Measurements from ENCODE around the gene MEIS1.
A peak's percentile ranks its signal among the peaks of the same experiment; 100 is the strongest.

DNA sequence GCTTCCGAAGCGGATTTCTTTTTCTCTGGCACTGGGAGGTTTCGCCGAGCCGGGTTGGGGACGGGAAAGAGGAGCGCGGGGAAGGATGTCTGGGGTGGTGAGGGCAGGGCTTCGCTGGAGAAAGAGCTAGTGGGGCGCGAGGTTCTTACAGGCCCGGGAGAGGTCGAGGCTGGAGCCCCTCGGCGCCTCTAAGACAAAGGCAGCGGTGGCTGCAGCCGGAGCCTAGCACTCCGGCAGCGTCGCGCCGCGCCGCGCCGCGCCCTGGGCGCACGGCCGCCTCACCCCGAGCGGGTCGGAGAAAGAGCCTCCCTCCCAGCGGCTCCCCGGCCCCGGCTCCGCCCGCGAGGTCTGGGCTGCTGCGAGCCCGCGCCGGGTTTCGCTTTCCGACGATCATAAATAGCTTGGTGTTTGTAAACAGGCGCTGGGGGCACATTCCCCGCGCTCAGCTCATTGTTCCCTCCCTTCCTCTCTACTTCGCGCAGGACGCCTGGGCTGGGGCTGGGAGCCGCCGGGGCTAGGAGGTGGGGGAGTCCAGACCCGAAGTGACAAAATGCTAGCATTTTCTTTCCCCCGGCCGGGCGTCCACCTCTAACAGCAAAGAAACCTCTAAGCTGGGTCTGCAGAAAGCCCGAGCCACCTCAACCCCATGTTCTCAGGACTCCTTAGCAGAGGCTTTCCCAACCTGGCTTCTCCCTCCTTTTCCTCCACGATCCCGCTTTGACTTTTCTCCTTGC, 813 bp upstream of the MEIS1 start:
- TF ChIP-seq POLR2AphosphoS5 (IDR thresholded peaks at IDR 0.05; ENCODE audit: borderline replicate concordance, low read depth, low read length) (0 out of 2 replicates have a peak, but pooled peaks have one; percentile 56), EZH2 (IDR thresholded peaks at IDR 0.05) (no peak), FOXP2 (optimal IDR thresholded peaks at IDR 0.05; ENCODE audit: control extremely low read depth, extremely low read length, insufficient read depth) (peak; percentile 90)
